KMS-11 (cell line): ENCODE data around the gene SDK1.

ENCODE experiments used
- H2AFZ ChIP-seq: fragments of 200-600 bp; sonication (generic); 2 replicates; pipeline ENCODE4 v1.6.1; 2016; ENCODE audit warnings: antibody characterized with exemption, mixed run types, low read depth
- H3K27ac ChIP-seq: fragments of 200-600 bp; sonication (generic); 2 replicates; pipeline ENCODE4 v1.6.1; 2016; ENCODE audit warnings: mild to moderate bottlenecking, mixed run types
- H3K27me3 ChIP-seq: fragments of 200-600 bp; sonication (generic); 2 replicates; pipeline ENCODE4 v1.6.1; 2017; ENCODE audit warnings: mild to moderate bottlenecking, low read depth, mixed run types, moderate library complexity; ENCODE audit not compliant: insufficient read depth
- H3K36me3 ChIP-seq: fragments of 200-600 bp; sonication (generic); 2 replicates; pipeline ENCODE4 v1.6.1; 2017; ENCODE audit warnings: mild to moderate bottlenecking, mixed run types; ENCODE audit not compliant: insufficient read depth
- H3K4me1 ChIP-seq: fragments of 200-600 bp; sonication (generic); 2 replicates; pipeline ENCODE4 v1.6.1; 2016; ENCODE audit warnings: mild to moderate bottlenecking, low read depth, mixed run types; ENCODE audit not compliant: poor library complexity, severe bottlenecking
- H3K4me2 ChIP-seq: fragments of 200-600 bp; sonication (generic); 2 replicates; pipeline ENCODE4 v1.7.0; 2016; ENCODE audit warnings: mild to moderate bottlenecking, mixed run types
- H3K4me3 ChIP-seq: fragments of 200-600 bp; sonication (generic); IDR thresholded peaks from 2 replicates; pipeline ENCODE4 v1.6.1; 2017; ENCODE audit warnings: low read depth, low read length, mixed read lengths; ENCODE audit not compliant: insufficient read depth
- H3K79me2 ChIP-seq: fragments of 200-600 bp; sonication (generic); 2 replicates; pipeline ENCODE4 v1.6.1; 2016; ENCODE audit warnings: low read depth, mixed run types; ENCODE audit not compliant: insufficient read depth
- H3K9ac ChIP-seq: fragments of 200-600 bp; sonication (generic); 2 replicates; pipeline ENCODE4 v1.6.1; 2016; ENCODE audit warnings: mild to moderate bottlenecking, mixed run types
- H4K20me1 ChIP-seq: fragments of 200-600 bp; sonication (generic); 2 replicates; pipeline ENCODE4 v1.6.1; 2016; ENCODE audit warnings: mild to moderate bottlenecking, mixed run types; ENCODE audit not compliant: insufficient read depth
- CTCF ChIP-seq: fragments of 200-600 bp; sonication (generic); conservative IDR thresholded peaks from 2 replicates; pipeline ENCODE4 v1.6.1; 2017; ENCODE audit warnings: low read depth, mild to moderate bottlenecking, antibody characterized with exemption, low read length, moderate library complexity, mixed read lengths

SDK1 gene

DNA sequence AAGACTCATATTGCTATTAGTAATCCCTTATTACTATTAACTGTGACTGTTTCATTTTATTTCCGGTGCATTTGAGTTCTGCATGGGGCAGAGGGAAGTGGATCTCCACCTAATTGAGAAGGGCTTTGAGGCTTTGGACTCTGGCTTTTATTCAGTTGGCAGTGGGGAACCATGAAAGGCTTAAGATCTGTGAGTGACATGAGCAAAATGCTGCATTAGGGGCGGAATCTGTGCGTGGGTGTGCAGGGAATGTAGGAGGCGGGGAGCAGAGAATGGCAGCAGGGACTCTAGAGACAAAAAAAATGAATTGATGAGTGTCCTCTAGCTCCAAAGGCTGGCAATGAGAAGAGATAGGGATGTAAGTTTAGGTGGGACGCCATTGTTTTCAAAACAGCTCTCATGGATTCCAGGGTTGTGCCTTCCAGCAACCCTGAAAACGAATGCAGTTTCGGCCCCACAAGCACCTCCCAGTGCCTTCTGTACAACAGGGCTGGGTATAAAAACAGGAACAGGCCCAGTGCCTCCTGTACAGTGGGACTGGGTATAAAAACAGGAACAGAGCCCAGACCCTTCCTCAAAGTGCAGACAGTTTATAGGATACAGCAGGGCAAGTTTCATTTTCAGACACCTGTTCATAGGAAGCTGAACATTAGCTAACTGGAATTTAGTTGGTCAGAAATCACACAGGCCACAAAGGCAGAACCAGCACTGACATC is 717.7 kb downstream of the SDK1 start:
- no peaks in the 10 kb centered on the region for H3K27me3 ChIP-seq
- no peak overlapping the region for H3K9ac ChIP-seq
- no peak for TF ChIP-seq CTCF
- no peak overlapping the region for H2AFZ ChIP-seq
- H3K79me2 ChIP-seq: no peaks in the 10 kb centered on the region
- no peaks in the 10 kb centered on the region for H3K36me3 ChIP-seq
- H3K4me1 ChIP-seq: no peaks in the 10 kb centered on the region
- H4K20me1 ChIP-seq: no peaks in the 10 kb centered on the region
- H3K4me3 ChIP-seq: no peak overlapping the region
- H3K4me2 ChIP-seq: no peak overlapping the region
- no peak overlapping the region for H3K27ac ChIP-seq

- no peak for TF ChIP-seq CTCF
- no peak overlapping the region for H2AFZ ChIP-seq
- no peak overlapping the region for H3K4me2 ChIP-seq
- no peak overlapping the region for H3K4me3 ChIP-seq
- no peaks in the 10 kb centered on the region for H3K4me1 ChIP-seq
- H3K9ac ChIP-seq: no peak overlapping the region
- H4K20me1 ChIP-seq: no peaks in the 10 kb centered on the region
- H3K79me2 ChIP-seq: no peaks in the 10 kb centered on the region
- H3K36me3 ChIP-seq: no peaks in the 10 kb centered on the region
- H3K27ac ChIP-seq: no peak overlapping the region
- no peaks in the 10 kb centered on the region for H3K27me3 ChIP-seq
Measured at GRCh38 chr7:4020086-4020485, 719.0 kb downstream of the SDK1 start.

- no peaks in the 10 kb centered on the region for H4K20me1 ChIP-seq
- H3K4me2 ChIP-seq: no peak overlapping the region
- no peak for TF ChIP-seq CTCF
Measured at GRCh38 chr7:4021413-4021812, 720.4 kb downstream of the SDK1 start.

GRCh38 chr7:4022265-4022664 is 721.2 kb downstream of the SDK1 start:
- TF ChIP-seq CTCF: no peak

More at GRCh38 chr7:4021413-4021812, 720.4 kb downstream of the SDK1 start:
- Histone ChIP-seq H3K4me3 (no peak overlapping the region), H3K36me3 (no peaks in the 10 kb centered on the region), H3K79me2 (no peaks in the 10 kb centered on the region), H2AFZ (no peak overlapping the region), H3K27ac (no peak overlapping the region), H3K27me3 (no peaks in the 10 kb centered on the region), H3K9ac (no peak overlapping the region), H3K4me1 (no peaks in the 10 kb centered on the region)

More at GRCh38 chr7:4022265-4022664, 721.2 kb downstream of the SDK1 start:
- no peak overlapping the region for H3K27ac ChIP-seq
- H3K4me3 ChIP-seq: no peak overlapping the region
- no peaks in the 10 kb centered on the region for H3K79me2 ChIP-seq
- H3K4me1 ChIP-seq: no peaks in the 10 kb centered on the region
- no peaks in the 10 kb centered on the region for H3K36me3 ChIP-seq
- H4K20me1 ChIP-seq: no peaks in the 10 kb centered on the region
- no peaks in the 10 kb centered on the region for H3K27me3 ChIP-seq
- H2AFZ ChIP-seq: no peak overlapping the region
- no peak overlapping the region for H3K4me2 ChIP-seq
- no peak overlapping the region for H3K9ac ChIP-seq
